Thyroid gland (tissue), 4 donors: ENCODE data around the gene TLE1. TPM values are rescaled to one million over a fixed set of nuclear protein-coding genes. Genes with fewer than 3 reads are reported as not detected.
"Not testable (repeated sequence)": the region's sequence is repeated elsewhere in the genome, so short reads cannot be mapped to it uniquely, and the experiment has no call there.

Source experiments
- DNase-seq, 2 donors: peaks; one replicate each; pipeline ENCODE4 v3.0.0-alpha.2; 2019
- H3K27ac ChIP-seq, 3 donors: fragments of 200-600 bp; sonication (generic); 1 replicate in 2 of 3; 2 replicates in 1 of 3; pipeline ENCODE4 v1.5.1; 2016 to 2019; ENCODE audit warnings: mild to moderate bottlenecking in 1 of 3, moderate library complexity in 1 of 3
- H3K27me3 ChIP-seq: fragments of 200-600 bp; sonication (generic); one replicate; pipeline ENCODE4 v1.5.1; 2019
- H3K36me3 ChIP-seq, 2 donors: fragments of 200-600 bp; sonication (generic); one replicate each; pipeline ENCODE4 v1.5.1; 2016 to 2019
- H3K4me1 ChIP-seq, 2 donors: fragments of 200-600 bp; sonication (generic); one replicate each; pipeline ENCODE4 v1.5.1; 2017 to 2019
- H3K4me3 ChIP-seq, 3 donors: fragments of 200-600 bp; sonication (generic); replicated peaks in 1 of 3; 1 replicate in 2 of 3; 2 replicates in 1 of 3; pipeline ENCODE4 v1.5.1; 2016; ENCODE audit warnings: mild to moderate bottlenecking in 1 of 3
- H3K9me3 ChIP-seq: fragments of 200-600 bp; sonication (generic); one replicate; pipeline ENCODE4 v1.5.1; 2017
- CTCF ChIP-seq, 6 experiments: fragments of 200-600 bp in 3 of 6; fragments of 450-650 bp in 3 of 6; sonication (generic) in 3 of 6; IDR thresholded peaks; one replicate each; pipeline ENCODE4 v1.5.1; 2016 to 2019; ENCODE audit warnings: antibody characterized with exemption in 6 of 6, mild to moderate bottlenecking in 2 of 6, inconsistent platforms in 1 of 6, moderate library complexity in 1 of 6
- POLR2A ChIP-seq, 2 donors: fragments of 450-650 bp; IDR thresholded peaks; one replicate each; pipeline ENCODE4 v1.6.1; 2017; ENCODE audit warnings: antibody characterized with exemption in 2 of 2, mild to moderate bottlenecking in 2 of 2, moderate library complexity in 1 of 2
- WGBS, 2 donors: methylation state at CpG; one replicate each; pipeline ENCODE4 v1.1.5; 2017; 5-methylcytosine and 5-hydroxymethylcytosine counted together
- intact Hi-C: fragments of 100-400 bp; cut with DNase I; formaldehyde crosslinking; loops from one replicate; pipeline ENCODE4 v1.15.1; 2023
- total RNA-seq, 4 donors: library from RNA; depleted of rRNA; stranded (reverse); fragments of >200 nt; gene quantifications; one replicate each; pipeline ENCODE4 v1.2.3, GENCODE V29; 2016

TLE1 gene
- total RNA-seq, 4 donors from 2014 or later: 40.7 to 91.1 (median 58.4) TPM

GRCh38 chr9:81688262-81689092, 870 bp downstream of the TLE1 start:
- Histone ChIP-seq H3K27ac (peak overlapping the region; percentile 90 to 94 (median 92)), H3K4me1 (peaks cover 7 to 19% of the 10 kb centered on the region in 2 donors), H3K4me3 (peak overlapping the region; percentile 68 to 90 (median 82))
- not testable (repeated sequence) for H3K36me3 ChIP-seq, H3K27me3 ChIP-seq, H3K9me3 ChIP-seq
- peak in 1 of 2 donors; percentile 19 for TF ChIP-seq POLR2A (IDR thresholded peaks at IDR 0.05)
- intact Hi-C loops: loop anchor here (5.0 to 10.0 kb wide), 2 partner anchors 94 to 166 kb away; no protein-coding TSS in a partner anchor
- peak; percentile 67 to 70 for DNase-seq
- WGBS, 2 donors: 0% methylated on average over 8 to 20 of the region's 107 CpGs

GRCh38 chr9:81687521-81688261, 1.7 kb downstream of the TLE1 start:
- intact Hi-C loops: loop anchor here (5.0 to 10.0 kb wide), 2 partner anchors 93 to 165 kb away; no protein-coding TSS in a partner anchor
- DNase-seq: peak; percentile 71 to 76
- no peaks in the 10 kb centered on the region for H3K27me3 ChIP-seq
- peak overlapping the region; percentile 90 to 94 (median 92) for H3K27ac ChIP-seq
- no peaks in the 10 kb centered on the region for H3K36me3 ChIP-seq
- peak in 1 of 2 donors; percentile 36 for TF ChIP-seq POLR2A (IDR thresholded peaks at IDR 0.05)
- TF ChIP-seq CTCF (IDR thresholded peaks at IDR 0.05): no peak
- no peaks in the 10 kb centered on the region for H3K9me3 ChIP-seq
- H3K4me3 ChIP-seq: peak overlapping the region; percentile 68 to 90 (median 82)
- peaks cover 7 to 26% of the 10 kb centered on the region in 2 donors for H3K4me1 ChIP-seq
- 1 to 5% methylated on average over 31 to 37 of the region's 51 CpGs for WGBS, 2 donors

GRCh38 chr9:81686614-81687520, 2.5 kb downstream of the TLE1 start:
- intact Hi-C loops: loop anchor here (5.0 to 10.0 kb wide), 2 partner anchors 92 to 165 kb away; no protein-coding TSS in a partner anchor
- H3K4me3 ChIP-seq: peak overlapping the region; percentile 68 to 90 (median 82)
- no peaks in the 10 kb centered on the region for H3K9me3 ChIP-seq
- 2 to 3% methylated on average over 36 of the region's 36 CpGs for WGBS, 2 donors
- peak; percentile 62 to 85 (median 73) for TF ChIP-seq CTCF (IDR thresholded peaks at IDR 0.05)
- TF ChIP-seq POLR2A (IDR thresholded peaks at IDR 0.05): peak; percentile 35 to 73
- peak overlapping the region; percentile 90 to 94 (median 92) for H3K27ac ChIP-seq
- peaks cover 7 to 30% of the 10 kb centered on the region in 2 donors for H3K4me1 ChIP-seq
- DNase-seq: peak; percentile 90 to 91
- H3K27me3 ChIP-seq: no peaks in the 10 kb centered on the region
- no peaks in the 10 kb centered on the region for H3K36me3 ChIP-seq

GRCh38 chr9:81685763-81686613, 3.4 kb downstream of the TLE1 start:
- no peaks in the 10 kb centered on the region for H3K27me3 ChIP-seq
- DNase-seq: peak; percentile 39 to 46
- peak overlapping the region in 1 of 3 donors; percentile 82 for H3K4me3 ChIP-seq
- H3K27ac ChIP-seq: peak overlapping the region; percentile 43 to 94 (median 92)
- H3K9me3 ChIP-seq: no peaks in the 10 kb centered on the region
- H3K4me1 ChIP-seq: peaks cover 7 to 30% of the 10 kb centered on the region in 2 donors
- peaks cover 0 to 4% of the 10 kb centered on the region in 2 donors for H3K36me3 ChIP-seq
- 32 to 39% methylated on average over 5 of the region's 5 CpGs for WGBS, 2 donors
- intact Hi-C loops: loop anchor here (5.0 to 10.0 kb wide), 2 partner anchors 91 to 164 kb away; no protein-coding TSS in a partner anchor
- TF ChIP-seq CTCF (IDR thresholded peaks at IDR 0.05) (peak in 4 of 6 experiments; percentile 29 to 54 (median 36)), POLR2A (IDR thresholded peaks at IDR 0.05) (no peak)
